ENCODE measurements around the gene SCAANT1.

- TF ChIP-seq, protein P1, sequence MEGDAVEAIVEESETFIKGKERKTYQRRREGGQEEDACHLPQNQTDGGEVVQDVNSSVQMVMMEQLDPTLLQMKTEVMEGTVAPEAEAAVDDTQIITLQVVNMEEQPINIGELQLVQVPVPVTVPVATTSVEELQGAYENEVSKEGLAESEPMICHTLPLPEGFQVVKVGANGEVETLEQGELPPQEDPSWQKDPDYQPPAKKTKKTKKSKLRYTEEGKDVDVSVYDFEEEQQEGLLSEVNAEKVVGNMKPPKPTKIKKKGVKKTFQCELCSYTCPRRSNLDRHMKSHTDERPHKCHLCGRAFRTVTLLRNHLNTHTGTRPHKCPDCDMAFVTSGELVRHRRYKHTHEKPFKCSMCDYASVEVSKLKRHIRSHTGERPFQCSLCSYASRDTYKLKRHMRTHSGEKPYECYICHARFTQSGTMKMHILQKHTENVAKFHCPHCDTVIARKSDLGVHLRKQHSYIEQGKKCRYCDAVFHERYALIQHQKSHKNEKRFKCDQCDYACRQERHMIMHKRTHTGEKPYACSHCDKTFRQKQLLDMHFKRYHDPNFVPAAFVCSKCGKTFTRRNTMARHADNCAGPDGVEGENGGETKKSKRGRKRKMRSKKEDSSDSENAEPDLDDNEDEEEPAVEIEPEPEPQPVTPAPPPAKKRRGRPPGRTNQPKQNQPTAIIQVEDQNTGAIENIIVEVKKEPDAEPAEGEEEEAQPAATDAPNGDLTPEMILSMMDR (IDR thresholded peaks at IDR 0.05) = no peak
- TF ChIP-seq EZH2 (IDR thresholded peaks at IDR 0.05; ENCODE audit: borderline replicate concordance, insufficient read depth, low read depth, low read length, poor library complexity, severe bottlenecking) = no peak
Measured at GRCh38 chr3:63910891-63911290, 1.3 kb downstream of the SCAANT1 start.
